NCI-H2171 (cell line): ENCODE measurements around the gene SUSD6.
"Not testable (repeated sequence)": the region's sequence is repeated elsewhere in the genome, so short reads cannot be mapped to it uniquely, and the experiment has no call there.

ENCODE experiments used
- DNase-seq: peaks from one replicate; lab custom pipeline; 2025; lab: John Stamatoyannopoulos, UW

SUSD6 gene

GRCh38 chr14:69591317-69591716 lies 20.1 kb upstream of the SUSD6 start:
- DNase-seq, result peak; percentile 60

GRCh38 chr14:69593018-69593677 lies 18.2 kb upstream of the SUSD6 start:
- peak; percentile 81 for DNase-seq

- DNase-seq, result no peak
These were observed 16.6 kb upstream of the SUSD6 start for GRCh38 chr14:69594846-69595245.

GRCh38 chr14:69595336-69595735 lies 16.1 kb upstream of the SUSD6 start:
- no peak for DNase-seq

- DNase-seq, result not testable (repeated sequence)
These were observed 12.0 kb upstream of the SUSD6 start for GRCh38 chr14:69599431-69599830.

GRCh38 chr14:69600304-69600891 lies 11.0 kb upstream of the SUSD6 start:
- DNase-seq, result no peak

- no peak for DNase-seq
These were observed 5.7 kb upstream of the SUSD6 start for GRCh38 chr14:69605738-69606137.

- DNase-seq, result no peak
These were observed 4.9 kb upstream of the SUSD6 start for GRCh38 chr14:69606258-69607184.

- no peak for DNase-seq
These were observed 1.1 kb upstream of the SUSD6 start for GRCh38 chr14:69610020-69610873.

- no peak for DNase-seq
These were observed 573 bp upstream of the SUSD6 start for GRCh38 chr14:69610874-69611171.

GRCh38 chr14:69612014-69612782 lies 802 bp downstream of the SUSD6 start:
- DNase-seq, result peak; percentile 37

GRCh38 chr14:69612783-69613130 lies 1.4 kb downstream of the SUSD6 start:
- peak; percentile 17 for DNase-seq

- DNase-seq, result no peak
These were observed 2.1 kb downstream of the SUSD6 start for GRCh38 chr14:69613312-69614073.

- no peak for DNase-seq
These were observed 3.2 kb downstream of the SUSD6 start for GRCh38 chr14:69614592-69614991.

- no peak for DNase-seq
These were observed 3.7 kb downstream of the SUSD6 start for GRCh38 chr14:69615121-69615495.

- peak; percentile 65 for DNase-seq
These were observed 4.4 kb downstream of the SUSD6 start for GRCh38 chr14:69615496-69616407.

- no peak for DNase-seq
These were observed 5.0 kb downstream of the SUSD6 start for GRCh38 chr14:69616408-69616773.

GRCh38 chr14:69617796-69618195 lies 6.4 kb downstream of the SUSD6 start:
- peak; percentile 48 for DNase-seq

- DNase-seq, result no peak
These were observed 7.6 kb downstream of the SUSD6 start for GRCh38 chr14:69619012-69619411.

- DNase-seq, result no peak
These were observed 8.8 kb downstream of the SUSD6 start for GRCh38 chr14:69620211-69620611.
